Loucy (cell line): ENCODE results near the gene COMTD1.

Experiments
- EZH2phosphoT487 ChIP-seq: fragments of 200-600 bp; IDR thresholded peaks from 2 replicates; pipeline ENCODE4 v1.6.1; 2018; ENCODE audit warnings: antibody characterized with exemption, mild to moderate bottlenecking, moderate library complexity, borderline replicate concordance
- TF ChIP-seq, protein P1 (sequence below): fragments of 200-600 bp; sonication (generic); conservative IDR thresholded peaks from 2 replicates; pipeline ENCODE4 v1.5.1; 2014; ENCODE audit warnings: mild to moderate bottlenecking, antibody characterized with exemption, low read length

DNA sequence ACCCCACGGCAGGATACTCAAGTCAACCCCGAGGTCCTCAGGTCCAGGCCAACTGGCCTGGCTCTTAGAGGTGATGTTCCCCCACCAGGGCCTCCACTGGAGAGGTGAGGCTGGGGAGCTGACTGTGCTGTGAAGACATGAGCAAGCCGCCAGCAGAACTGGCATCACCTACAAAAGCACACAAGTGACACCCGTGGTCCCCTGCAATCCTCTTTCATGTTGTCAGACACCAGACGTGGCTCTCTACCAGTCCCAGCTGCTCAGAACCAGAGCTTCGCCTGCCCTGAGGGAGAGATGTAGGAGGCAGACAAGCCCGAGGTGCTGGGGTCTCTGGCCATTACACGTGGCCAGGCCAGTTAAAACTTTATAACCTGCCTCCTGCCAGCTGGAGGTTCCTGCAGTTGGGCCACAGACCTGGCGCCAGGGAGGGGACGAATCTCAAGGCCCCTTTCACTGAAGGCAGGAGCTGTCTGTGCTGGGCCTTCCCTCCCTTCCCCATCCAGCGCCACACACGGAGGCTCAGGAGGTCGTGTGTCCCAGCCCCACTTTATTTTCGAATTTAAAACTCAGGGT is 2.2 kb downstream of the COMTD1 start:
- TF ChIP-seq, protein P1, sequence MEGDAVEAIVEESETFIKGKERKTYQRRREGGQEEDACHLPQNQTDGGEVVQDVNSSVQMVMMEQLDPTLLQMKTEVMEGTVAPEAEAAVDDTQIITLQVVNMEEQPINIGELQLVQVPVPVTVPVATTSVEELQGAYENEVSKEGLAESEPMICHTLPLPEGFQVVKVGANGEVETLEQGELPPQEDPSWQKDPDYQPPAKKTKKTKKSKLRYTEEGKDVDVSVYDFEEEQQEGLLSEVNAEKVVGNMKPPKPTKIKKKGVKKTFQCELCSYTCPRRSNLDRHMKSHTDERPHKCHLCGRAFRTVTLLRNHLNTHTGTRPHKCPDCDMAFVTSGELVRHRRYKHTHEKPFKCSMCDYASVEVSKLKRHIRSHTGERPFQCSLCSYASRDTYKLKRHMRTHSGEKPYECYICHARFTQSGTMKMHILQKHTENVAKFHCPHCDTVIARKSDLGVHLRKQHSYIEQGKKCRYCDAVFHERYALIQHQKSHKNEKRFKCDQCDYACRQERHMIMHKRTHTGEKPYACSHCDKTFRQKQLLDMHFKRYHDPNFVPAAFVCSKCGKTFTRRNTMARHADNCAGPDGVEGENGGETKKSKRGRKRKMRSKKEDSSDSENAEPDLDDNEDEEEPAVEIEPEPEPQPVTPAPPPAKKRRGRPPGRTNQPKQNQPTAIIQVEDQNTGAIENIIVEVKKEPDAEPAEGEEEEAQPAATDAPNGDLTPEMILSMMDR, result no peak
- no peak for TF ChIP-seq EZH2phosphoT487
